ENCODE data around the gene LENG8.

DNA sequence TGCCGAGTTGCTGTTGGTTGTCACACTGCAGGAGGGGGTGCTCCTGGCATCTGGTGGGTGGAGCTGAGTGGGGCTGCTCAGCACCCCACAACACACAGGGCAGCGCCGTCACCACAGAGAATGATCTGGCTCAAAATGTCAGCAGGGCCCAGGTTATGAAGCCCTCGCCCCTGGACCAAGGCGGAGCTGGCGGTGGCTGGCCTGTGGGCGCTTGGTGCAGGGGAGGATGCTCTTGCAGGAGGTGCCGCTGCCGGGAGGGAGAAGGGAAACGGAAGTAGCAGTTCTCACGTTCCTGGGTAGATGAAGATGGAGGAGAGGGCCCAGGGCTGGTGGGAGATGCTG, 14.2 kb upstream of the LENG8 start:
- TF ChIP-seq, protein P1, sequence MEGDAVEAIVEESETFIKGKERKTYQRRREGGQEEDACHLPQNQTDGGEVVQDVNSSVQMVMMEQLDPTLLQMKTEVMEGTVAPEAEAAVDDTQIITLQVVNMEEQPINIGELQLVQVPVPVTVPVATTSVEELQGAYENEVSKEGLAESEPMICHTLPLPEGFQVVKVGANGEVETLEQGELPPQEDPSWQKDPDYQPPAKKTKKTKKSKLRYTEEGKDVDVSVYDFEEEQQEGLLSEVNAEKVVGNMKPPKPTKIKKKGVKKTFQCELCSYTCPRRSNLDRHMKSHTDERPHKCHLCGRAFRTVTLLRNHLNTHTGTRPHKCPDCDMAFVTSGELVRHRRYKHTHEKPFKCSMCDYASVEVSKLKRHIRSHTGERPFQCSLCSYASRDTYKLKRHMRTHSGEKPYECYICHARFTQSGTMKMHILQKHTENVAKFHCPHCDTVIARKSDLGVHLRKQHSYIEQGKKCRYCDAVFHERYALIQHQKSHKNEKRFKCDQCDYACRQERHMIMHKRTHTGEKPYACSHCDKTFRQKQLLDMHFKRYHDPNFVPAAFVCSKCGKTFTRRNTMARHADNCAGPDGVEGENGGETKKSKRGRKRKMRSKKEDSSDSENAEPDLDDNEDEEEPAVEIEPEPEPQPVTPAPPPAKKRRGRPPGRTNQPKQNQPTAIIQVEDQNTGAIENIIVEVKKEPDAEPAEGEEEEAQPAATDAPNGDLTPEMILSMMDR (conservative IDR thresholded peaks at IDR 0.05; ENCODE audit: low read length): no peak
- no peak for TF ChIP-seq EZH2phosphoT487 (IDR thresholded peaks at IDR 0.05; ENCODE audit: borderline replicate concordance, low read depth, low read length)

Measured in OCI-LY7 (cell line).